HG03521 (cell line): ENCODE results near the gene PLA2G2C.

Source experiments
- ATAC-seq: cut with Tn5 transposase; IDR thresholded peaks from one replicate; pipeline ENCODE4 v1.9.1; 2021; ENCODE audit warnings: mild to moderate bottlenecking, moderate library complexity; ENCODE audit not compliant: unreplicated experiment

The PLA2G2C gene

GRCh38 chr1:20184997-20185833 is 1.1 kb downstream of the PLA2G2C start:
- no peak for ATAC-seq

- ATAC-seq, result no peak
These were observed 1.8 kb downstream of the PLA2G2C start for GRCh38 chr1:20184481-20184900.

GRCh38 chr1:20183616-20184271 is 2.6 kb downstream of the PLA2G2C start:
- ATAC-seq, result no peak

- no peak for ATAC-seq
These were observed 3.3 kb downstream of the PLA2G2C start for GRCh38 chr1:20183035-20183434.

GRCh38 chr1:20182415-20182814 is 3.9 kb downstream of the PLA2G2C start:
- no peak for ATAC-seq

- no peak for ATAC-seq
These were observed 5.5 kb downstream of the PLA2G2C start for GRCh38 chr1:20180844-20181207.

GRCh38 chr1:20180129-20180843 is 6.0 kb downstream of the PLA2G2C start:
- no peak for ATAC-seq

- ATAC-seq, result no peak
These were observed 6.8 kb downstream of the PLA2G2C start for GRCh38 chr1:20179371-20180128.

- ATAC-seq, result no peak
These were observed 7.5 kb downstream of the PLA2G2C start for GRCh38 chr1:20178634-20179370.

GRCh38 chr1:20174937-20175666 is 11.2 kb downstream of the PLA2G2C start:
- no peak for ATAC-seq

- no peak for ATAC-seq
These were observed 14.2 kb downstream of the PLA2G2C start for GRCh38 chr1:20172033-20172590.

- ATAC-seq, result no peak
These were observed 16.4 kb downstream of the PLA2G2C start for GRCh38 chr1:20169932-20170331.

- ATAC-seq, result no peak
These were observed 17.5 kb downstream of the PLA2G2C start for GRCh38 chr1:20168564-20169491.

GRCh38 chr1:20167126-20167525 is 19.2 kb downstream of the PLA2G2C start:
- ATAC-seq, result no peak

- no peak for ATAC-seq
These were observed 20.3 kb downstream of the PLA2G2C start for GRCh38 chr1:20166051-20166450.

- no peak for ATAC-seq
These were observed 20.8 kb downstream of the PLA2G2C start for GRCh38 chr1:20165522-20165951.

GRCh38 chr1:20164694-20165202 is 21.6 kb downstream of the PLA2G2C start:
- no peak for ATAC-seq

- no peak for ATAC-seq
These were observed 26.3 kb downstream of the PLA2G2C start for GRCh38 chr1:20160034-20160433.
